HepG2 (cell line): ENCODE data around the gene MTX1. TPM values are rescaled to one million over a fixed set of nuclear protein-coding genes. Genes with fewer than 3 reads are reported as not detected.

ENCODE experiments used
- ELF3 ChIP-seq: IDR thresholded peaks from 2 replicates; pipeline ENCODE4 v1.6.1; 2016; ENCODE audit warnings: missing genetic modification reagents, missing compliant biosample characterization
- FOXO1 ChIP-seq: sonication (generic); formaldehyde crosslinking; IDR thresholded peaks from 2 replicates; pipeline ENCODE4 v1.4.0; 2020; ENCODE audit warnings: missing genetic modification reagents
- IKZF4 ChIP-seq: sonication (generic); formaldehyde crosslinking; IDR thresholded peaks from 2 replicates; pipeline ENCODE4 v1.5.1; 2020; ENCODE audit warnings: borderline replicate concordance, mild to moderate bottlenecking, low read depth, missing genetic modification reagents; ENCODE audit errors: not compliant biosample characterization
- KLF9 ChIP-seq: IDR thresholded peaks from 2 replicates; pipeline ENCODE4 v1.6.1; 2016; ENCODE audit warnings: low read depth
- PAF1 ChIP-seq: IDR thresholded peaks from 2 replicates; pipeline ENCODE4 v1.6.1; 2016; ENCODE audit warnings: missing genetic modification reagents, missing compliant biosample characterization
- U2AF1 ChIP-seq: fragments of 200-400 bp; formaldehyde crosslinking; optimal IDR thresholded peaks from 2 replicates; pipeline ENCODE3; 2017; ENCODE audit warnings: mild to moderate bottlenecking, low read depth, low read length
- ZBTB3 ChIP-seq: sonication (generic); formaldehyde crosslinking; IDR thresholded peaks from 2 replicates; pipeline ENCODE4 v1.4.0; 2020; ENCODE audit warnings: low read depth, mild to moderate bottlenecking, moderate library complexity, missing genetic modification reagents, borderline replicate concordance
- ZNF30 ChIP-seq: sonication (generic); formaldehyde crosslinking; IDR thresholded peaks from 2 replicates; pipeline ENCODE4 v1.5.0; 2020; ENCODE audit warnings: mild to moderate bottlenecking, missing genetic modification reagents
- ZNF570 ChIP-seq: sonication (generic); formaldehyde crosslinking; IDR thresholded peaks from 2 replicates; pipeline ENCODE4 v1.4.0; 2020; ENCODE audit warnings: mild to moderate bottlenecking, missing genetic modification reagents, borderline replicate concordance
- ZNF674 ChIP-seq: sonication (generic); formaldehyde crosslinking; IDR thresholded peaks from 2 replicates; pipeline ENCODE4 v1.5.0; 2020; ENCODE audit warnings: low read depth, mild to moderate bottlenecking, missing genetic modification reagents
- ZNF75D ChIP-seq: sonication (generic); formaldehyde crosslinking; IDR thresholded peaks from 2 replicates; pipeline ENCODE4 v1.8.1; 2023; ENCODE audit warnings: missing genetic modification reagents, mild to moderate bottlenecking, borderline replicate concordance
- polyA plus RNA-seq, 8 experiments: library from polyadenylated mRNA; depleted of rRNA in 3 of 8; stranded (reverse) in 7 of 8; unstranded in 1 of 8; fragments of >200 nt; fragmentation: Illumina TruSeq in 4 of 8; extraction: Trizol in 4 of 8; gene quantifications; 2 replicates each; pipeline versions ENCODE4 v1.2.1 to v1.2.3, GENCODE V29; 2011 to 2016; ENCODE audit warnings: low read depth in 4 of 8, missing spikeins in 1 of 8, mixed read lengths in 1 of 8; ENCODE audit not compliant: insufficient read depth in 1 of 8
- total RNA-seq, 5 experiments: library from RNA; depleted of rRNA; stranded (reverse); fragments of >200 nt; fragmentation: Illumina TruSeq; extraction: Trizol; gene quantifications; 2 replicates each; pipeline ENCODE4 v1.2.3, GENCODE V29; 2016; ENCODE audit warnings: low read depth in 1 of 5
- TF ChIP-seq, protein P1 (sequence below): sonication (generic); formaldehyde crosslinking; IDR thresholded peaks from 2 replicates; pipeline ENCODE4 v1.9.0; 2022; ENCODE audit warnings: missing genetic modification reagents, mild to moderate bottlenecking, borderline replicate concordance
- TF ChIP-seq, protein P2 (sequence below), 2 experiments: IDR thresholded peaks; 2 replicates each; pipeline ENCODE4 v1.6.1; 2011 to 2012; ENCODE audit warnings: low read length in 2 of 2, borderline replicate concordance in 1 of 2, low read depth in 1 of 2, mild to moderate bottlenecking in 1 of 2, moderate library complexity in 1 of 2
- TF ChIP-seq, protein P3 (sequence below): IDR thresholded peaks from 2 replicates; pipeline ENCODE4 v1.6.1; 2016
- TF ChIP-seq, protein P4 (sequence below): sonication (generic); formaldehyde crosslinking; IDR thresholded peaks from 2 replicates; pipeline ENCODE4 v1.8.0; 2022; ENCODE audit warnings: missing genetic modification reagents, mild to moderate bottlenecking, inconsistent platforms, borderline replicate concordance
- TF ChIP-seq, protein P5 (sequence below): sonication (generic); formaldehyde crosslinking; IDR thresholded peaks from 2 replicates; pipeline ENCODE4 v1.8.0; 2022; ENCODE audit warnings: missing genetic modification reagents, mild to moderate bottlenecking, borderline replicate concordance

Gene MTX1
- total and polyA plus RNA-seq, 2 of the 13 experiments (the other 11 are each of a cell fraction or from before 2014, with no cell fraction given), result 64.5 to 72.6 TPM

DNA sequence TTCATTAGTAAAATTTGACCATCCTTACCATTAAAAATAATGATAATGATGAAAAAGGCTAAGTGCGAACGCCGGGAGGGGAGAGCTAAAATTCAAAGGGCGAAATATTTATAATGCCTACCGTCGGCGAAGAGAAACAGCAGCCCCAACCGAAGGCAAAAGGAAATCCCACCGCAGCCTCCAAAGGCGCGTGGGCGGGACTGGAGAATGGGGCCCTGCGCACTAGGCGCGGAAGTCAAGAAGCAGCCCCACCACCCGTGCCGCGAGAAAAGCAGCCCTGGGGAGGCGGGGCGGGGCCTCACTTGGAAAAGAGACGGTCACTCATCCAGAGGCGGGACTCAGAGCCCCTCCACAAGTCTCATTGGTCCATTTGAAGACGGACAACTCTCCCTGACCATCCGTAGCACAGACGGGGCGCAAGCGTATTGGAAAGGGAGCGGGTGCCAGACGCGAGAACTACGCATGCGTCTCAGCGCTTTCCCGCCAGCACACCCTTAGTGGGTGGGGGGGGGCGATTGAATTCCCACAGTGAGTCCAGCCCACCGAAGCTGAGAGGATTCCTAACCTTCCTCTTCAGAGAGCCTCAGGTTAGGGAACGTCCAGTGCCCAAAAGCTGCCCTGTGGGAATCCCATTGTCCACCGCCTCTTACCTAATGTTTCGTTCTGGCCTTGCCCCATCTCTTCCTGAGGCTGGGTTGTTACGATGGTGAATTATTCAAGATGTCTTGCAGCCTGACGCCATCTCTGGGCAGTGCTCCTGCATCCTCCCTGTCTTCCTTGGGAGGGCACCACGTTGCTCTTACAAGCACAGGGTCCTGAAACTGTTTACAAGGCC lies 19.0 kb downstream of the MTX1 start (continued):
- TF ChIP-seq ZNF674 (CRISPR knock-in tag) (no peak), ZNF30 (CRISPR knock-in tag) (no peak), ZNF570 (no peak), IKZF4 (CRISPR knock-in tag) (no peak), KLF9 (CRISPR knock-in tag) (no peak), PAF1 (no peak), ZNF75D (CRISPR knock-in tag) (no peak), ELF3 (CRISPR knock-in tag) (no peak), ZBTB3 (no peak), U2AF1 (no peak), FOXO1 (CRISPR knock-in tag) (no peak)
- TF ChIP-seq, protein P1, sequence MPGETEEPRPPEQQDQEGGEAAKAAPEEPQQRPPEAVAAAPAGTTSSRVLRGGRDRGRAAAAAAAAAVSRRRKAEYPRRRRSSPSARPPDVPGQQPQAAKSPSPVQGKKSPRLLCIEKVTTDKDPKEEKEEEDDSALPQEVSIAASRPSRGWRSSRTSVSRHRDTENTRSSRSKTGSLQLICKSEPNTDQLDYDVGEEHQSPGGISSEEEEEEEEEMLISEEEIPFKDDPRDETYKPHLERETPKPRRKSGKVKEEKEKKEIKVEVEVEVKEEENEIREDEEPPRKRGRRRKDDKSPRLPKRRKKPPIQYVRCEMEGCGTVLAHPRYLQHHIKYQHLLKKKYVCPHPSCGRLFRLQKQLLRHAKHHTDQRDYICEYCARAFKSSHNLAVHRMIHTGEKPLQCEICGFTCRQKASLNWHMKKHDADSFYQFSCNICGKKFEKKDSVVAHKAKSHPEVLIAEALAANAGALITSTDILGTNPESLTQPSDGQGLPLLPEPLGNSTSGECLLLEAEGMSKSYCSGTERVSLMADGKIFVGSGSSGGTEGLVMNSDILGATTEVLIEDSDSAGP (CRISPR knock-in tag), result peak; percentile 20; the same call in 1 of the 2 replicates
- TF ChIP-seq, protein P2, sequence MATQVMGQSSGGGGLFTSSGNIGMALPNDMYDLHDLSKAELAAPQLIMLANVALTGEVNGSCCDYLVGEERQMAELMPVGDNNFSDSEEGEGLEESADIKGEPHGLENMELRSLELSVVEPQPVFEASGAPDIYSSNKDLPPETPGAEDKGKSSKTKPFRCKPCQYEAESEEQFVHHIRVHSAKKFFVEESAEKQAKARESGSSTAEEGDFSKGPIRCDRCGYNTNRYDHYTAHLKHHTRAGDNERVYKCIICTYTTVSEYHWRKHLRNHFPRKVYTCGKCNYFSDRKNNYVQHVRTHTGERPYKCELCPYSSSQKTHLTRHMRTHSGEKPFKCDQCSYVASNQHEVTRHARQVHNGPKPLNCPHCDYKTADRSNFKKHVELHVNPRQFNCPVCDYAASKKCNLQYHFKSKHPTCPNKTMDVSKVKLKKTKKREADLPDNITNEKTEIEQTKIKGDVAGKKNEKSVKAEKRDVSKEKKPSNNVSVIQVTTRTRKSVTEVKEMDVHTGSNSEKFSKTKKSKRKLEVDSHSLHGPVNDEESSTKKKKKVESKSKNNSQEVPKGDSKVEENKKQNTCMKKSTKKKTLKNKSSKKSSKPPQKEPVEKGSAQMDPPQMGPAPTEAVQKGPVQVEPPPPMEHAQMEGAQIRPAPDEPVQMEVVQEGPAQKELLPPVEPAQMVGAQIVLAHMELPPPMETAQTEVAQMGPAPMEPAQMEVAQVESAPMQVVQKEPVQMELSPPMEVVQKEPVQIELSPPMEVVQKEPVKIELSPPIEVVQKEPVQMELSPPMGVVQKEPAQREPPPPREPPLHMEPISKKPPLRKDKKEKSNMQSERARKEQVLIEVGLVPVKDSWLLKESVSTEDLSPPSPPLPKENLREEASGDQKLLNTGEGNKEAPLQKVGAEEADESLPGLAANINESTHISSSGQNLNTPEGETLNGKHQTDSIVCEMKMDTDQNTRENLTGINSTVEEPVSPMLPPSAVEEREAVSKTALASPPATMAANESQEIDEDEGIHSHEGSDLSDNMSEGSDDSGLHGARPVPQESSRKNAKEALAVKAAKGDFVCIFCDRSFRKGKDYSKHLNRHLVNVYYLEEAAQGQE (IDR thresholded peaks at IDR 0.05; ENCODE audit: borderline replicate concordance in 1 of 2, low read depth in 1 of 2, low read length in 2 of 2), result no peak
- TF ChIP-seq, protein P3, sequence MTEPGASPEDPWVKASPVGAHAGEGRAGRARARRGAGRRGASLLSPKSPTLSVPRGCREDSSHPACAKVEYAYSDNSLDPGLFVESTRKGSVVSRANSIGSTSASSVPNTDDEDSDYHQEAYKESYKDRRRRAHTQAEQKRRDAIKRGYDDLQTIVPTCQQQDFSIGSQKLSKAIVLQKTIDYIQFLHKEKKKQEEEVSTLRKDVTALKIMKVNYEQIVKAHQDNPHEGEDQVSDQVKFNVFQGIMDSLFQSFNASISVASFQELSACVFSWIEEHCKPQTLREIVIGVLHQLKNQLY (CRISPR knock-in tag), result no peak; the same call in 1 of the 2 replicates
- TF ChIP-seq, protein P4, sequence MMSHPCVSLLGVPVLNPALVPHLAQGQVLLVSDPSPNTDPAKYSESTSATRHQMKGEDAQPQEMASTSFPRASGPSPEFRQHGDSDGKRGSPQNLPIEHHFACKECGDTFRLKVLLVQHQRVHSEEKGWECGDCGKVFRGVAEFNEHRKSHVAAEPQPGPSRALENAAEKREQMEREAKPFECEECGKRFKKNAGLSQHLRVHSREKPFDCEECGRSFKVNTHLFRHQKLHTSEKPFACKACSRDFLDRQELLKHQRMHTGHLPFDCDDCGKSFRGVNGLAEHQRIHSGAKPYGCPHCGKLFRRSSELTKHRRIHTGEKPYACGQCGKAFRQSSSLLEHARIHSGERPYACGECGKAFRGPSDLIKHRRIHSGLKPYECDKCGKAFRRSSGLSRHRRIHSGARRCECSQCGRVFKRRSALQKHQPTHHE (CRISPR knock-in tag), result no peak
- TF ChIP-seq, protein P5, sequence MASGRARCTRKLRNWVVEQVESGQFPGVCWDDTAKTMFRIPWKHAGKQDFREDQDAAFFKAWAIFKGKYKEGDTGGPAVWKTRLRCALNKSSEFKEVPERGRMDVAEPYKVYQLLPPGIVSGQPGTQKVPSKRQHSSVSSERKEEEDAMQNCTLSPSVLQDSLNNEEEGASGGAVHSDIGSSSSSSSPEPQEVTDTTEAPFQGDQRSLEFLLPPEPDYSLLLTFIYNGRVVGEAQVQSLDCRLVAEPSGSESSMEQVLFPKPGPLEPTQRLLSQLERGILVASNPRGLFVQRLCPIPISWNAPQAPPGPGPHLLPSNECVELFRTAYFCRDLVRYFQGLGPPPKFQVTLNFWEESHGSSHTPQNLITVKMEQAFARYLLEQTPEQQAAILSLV (CRISPR knock-in tag), result no peak; the same call in 1 of the 2 replicates
